Memory B cell (primary cell): ENCODE measurements around the gene PCNX2.
"Not testable (repeated sequence)": the region's sequence is repeated elsewhere in the genome, so short reads cannot be mapped to it uniquely, and the experiment has no call there.

Source experiments
- ATAC-seq: fragments of 150-1000 bp; cut with Tn5 transposase; 2 replicates; pipeline ENCODE4 v1.10.0; 2021; ENCODE audit warnings: low read depth, mild to moderate bottlenecking, moderate library complexity
- DNase-seq, 2 donors: peaks; one replicate each; pipeline ENCODE4 v3.0.0; 2022; ENCODE audit warnings: low spot score in 2 of 2
- H3K27ac Mint-ChIP-seq: one replicate; pipeline ENCODE4 v1.8.0; 2022; ENCODE audit warnings: mild to moderate bottlenecking, moderate library complexity, mixed read lengths
- H3K27me3 Mint-ChIP-seq: one replicate; pipeline ENCODE4 v1.8.0; 2022; ENCODE audit warnings: mixed read lengths
- H3K36me3 Mint-ChIP-seq: one replicate; pipeline ENCODE4 v1.8.0; 2022; ENCODE audit warnings: mild to moderate bottlenecking, mixed read lengths
- H3K4me1 Mint-ChIP-seq: one replicate; pipeline ENCODE4 v1.8.0; 2022; ENCODE audit warnings: mixed read lengths
- H3K4me3 Mint-ChIP-seq: one replicate; pipeline ENCODE4 v1.8.0; 2022; ENCODE audit warnings: mild to moderate bottlenecking, moderate library complexity, mixed read lengths
- H3K9me3 Mint-ChIP-seq: one replicate; pipeline ENCODE4 v1.8.0; 2022; ENCODE audit warnings: mixed read lengths

PCNX2 gene

GRCh38 chr1:233197940-233198339, 97.6 kb downstream of the PCNX2 start:
- Mint-ChIP-seq H3K27ac (no peak overlapping the region), H3K9me3 (peaks cover 3% of the 10 kb centered on the region)

GRCh38 chr1:233193741-233194140, 101.8 kb downstream of the PCNX2 start:
- H3K9me3 Mint-ChIP-seq: peaks cover 3% of the 10 kb centered on the region
- DNase-seq (no peak), ATAC-seq (no peak)
- no peaks in the 10 kb centered on the region for H3K27me3 Mint-ChIP-seq
- H3K27ac Mint-ChIP-seq: no peak overlapping the region
- H3K4me1 Mint-ChIP-seq: no peaks in the 10 kb centered on the region
- no peak overlapping the region for H3K4me3 Mint-ChIP-seq
- H3K36me3 Mint-ChIP-seq: peaks cover 49% of the 10 kb centered on the region

More at GRCh38 chr1:233197940-233198339, 97.6 kb downstream of the PCNX2 start:
- DNase-seq (no peak), ATAC-seq (no peak)
- H3K4me3 Mint-ChIP-seq: no peak overlapping the region
- peaks cover 47% of the 10 kb centered on the region for H3K36me3 Mint-ChIP-seq
- no peaks in the 10 kb centered on the region for H3K27me3 Mint-ChIP-seq
- H3K4me1 Mint-ChIP-seq: no peaks in the 10 kb centered on the region

GRCh38 chr1:233190987-233191386, 104.5 kb downstream of the PCNX2 start:
- Mint-ChIP-seq H3K27ac (no peak overlapping the region), H3K27me3 (no peaks in the 10 kb centered on the region), H3K9me3 (peaks cover 2% of the 10 kb centered on the region), H3K4me1 (no peaks in the 10 kb centered on the region), H3K36me3 (peaks cover 37% of the 10 kb centered on the region), H3K4me3 (no peak overlapping the region)
- DNase-seq (no peak), ATAC-seq (no peak)

- Mint-ChIP-seq H3K9me3 (peaks cover 2% of the 10 kb centered on the region), H3K27me3 (no peaks in the 10 kb centered on the region), H3K4me1 (no peaks in the 10 kb centered on the region), H3K27ac (no peak overlapping the region), H3K36me3 (peaks cover 35% of the 10 kb centered on the region), H3K4me3 (no peak overlapping the region)
- DNase-seq: no peak
- no peak for ATAC-seq
Observed at GRCh38 chr1:233189526-233189925, 106.0 kb downstream of the PCNX2 start.

GRCh38 chr1:233188061-233188460, 107.5 kb downstream of the PCNX2 start:
- peaks cover 33% of the 10 kb centered on the region for H3K36me3 Mint-ChIP-seq
- H3K27ac Mint-ChIP-seq: peak overlapping the region; percentile 47
- DNase-seq (no peak), ATAC-seq (no peak)
- no peak overlapping the region for H3K4me3 Mint-ChIP-seq
- H3K9me3 Mint-ChIP-seq: no peaks in the 10 kb centered on the region
- H3K4me1 Mint-ChIP-seq: no peaks in the 10 kb centered on the region
- no peaks in the 10 kb centered on the region for H3K27me3 Mint-ChIP-seq

- ATAC-seq: no peak
- Mint-ChIP-seq H3K9me3 (peaks cover 1% of the 10 kb centered on the region), H3K27ac (no peak overlapping the region), H3K27me3 (no peaks in the 10 kb centered on the region), H3K4me1 (peaks cover 14% of the 10 kb centered on the region), H3K36me3 (peaks cover 36% of the 10 kb centered on the region), H3K4me3 (no peak overlapping the region)
- DNase-seq: no peak
Observed at GRCh38 chr1:233183226-233184020, 112.1 kb downstream of the PCNX2 start.

GRCh38 chr1:233182587-233182986, 112.9 kb downstream of the PCNX2 start:
- DNase-seq: no peak
- Mint-ChIP-seq H3K27me3 (no peaks in the 10 kb centered on the region), H3K4me1 (peaks cover 14% of the 10 kb centered on the region), H3K4me3 (no peak overlapping the region), H3K27ac (no peak overlapping the region), H3K36me3 (peaks cover 43% of the 10 kb centered on the region), H3K9me3 (peaks cover 1% of the 10 kb centered on the region)
- ATAC-seq: no peak

- H3K27ac Mint-ChIP-seq: peak overlapping the region; percentile 45
- DNase-seq (no peak), ATAC-seq (no peak)
- H3K4me1 Mint-ChIP-seq: peaks cover 14% of the 10 kb centered on the region
- no peaks in the 10 kb centered on the region for H3K27me3 Mint-ChIP-seq
- peaks cover 53% of the 10 kb centered on the region for H3K36me3 Mint-ChIP-seq
- H3K4me3 Mint-ChIP-seq: no peak overlapping the region
- peaks cover 4% of the 10 kb centered on the region for H3K9me3 Mint-ChIP-seq
Observed at GRCh38 chr1:233180641-233181364, 114.7 kb downstream of the PCNX2 start.

GRCh38 chr1:233179638-233180037, 115.9 kb downstream of the PCNX2 start:
- not testable (repeated sequence) for H3K27me3 Mint-ChIP-seq

GRCh38 chr1:233172201-233172600, 123.3 kb downstream of the PCNX2 start:
- peaks cover 36% of the 10 kb centered on the region for H3K36me3 Mint-ChIP-seq
- ATAC-seq (no peak), DNase-seq (no peak)

More at GRCh38 chr1:233179638-233180037, 115.9 kb downstream of the PCNX2 start:
- DNase-seq, ATAC-seq, H3K4me3 Mint-ChIP-seq, H3K9me3 Mint-ChIP-seq: not testable (repeated sequence)
- Mint-ChIP-seq H3K27ac (peak overlapping the region; percentile 45), H3K36me3 (peaks cover 59% of the 10 kb centered on the region), H3K4me1 (peaks cover 14% of the 10 kb centered on the region)

GRCh38 chr1:233170741-233171140, 124.8 kb downstream of the PCNX2 start:
- no peak overlapping the region for H3K27ac Mint-ChIP-seq
- ATAC-seq (no peak), DNase-seq (no peak)
- peaks cover 35% of the 10 kb centered on the region for H3K36me3 Mint-ChIP-seq
- H3K4me3 Mint-ChIP-seq: no peak overlapping the region
- no peaks in the 10 kb centered on the region for H3K4me1 Mint-ChIP-seq
- peaks cover 8% of the 10 kb centered on the region for H3K9me3 Mint-ChIP-seq
- H3K27me3 Mint-ChIP-seq: no peaks in the 10 kb centered on the region

More at GRCh38 chr1:233172201-233172600, 123.3 kb downstream of the PCNX2 start:
- Mint-ChIP-seq H3K27ac (no peak overlapping the region), H3K4me3 (no peak overlapping the region), H3K4me1 (no peaks in the 10 kb centered on the region), H3K9me3 (peaks cover 7% of the 10 kb centered on the region), H3K27me3 (no peaks in the 10 kb centered on the region)

GRCh38 chr1:233168384-233168783, 127.1 kb downstream of the PCNX2 start:
- Mint-ChIP-seq H3K27me3 (no peaks in the 10 kb centered on the region), H3K27ac (no peak overlapping the region), H3K4me3 (no peak overlapping the region), H3K36me3 (peaks cover 40% of the 10 kb centered on the region), H3K4me1 (no peaks in the 10 kb centered on the region), H3K9me3 (peaks cover 15% of the 10 kb centered on the region)
- DNase-seq (no peak), ATAC-seq (no peak)

GRCh38 chr1:233166896-233167295, 128.6 kb downstream of the PCNX2 start:
- no peak overlapping the region for H3K4me3 Mint-ChIP-seq
- DNase-seq (no peak), ATAC-seq (no peak)
- peaks cover 12% of the 10 kb centered on the region for H3K9me3 Mint-ChIP-seq
- peaks cover 31% of the 10 kb centered on the region for H3K36me3 Mint-ChIP-seq
- no peaks in the 10 kb centered on the region for H3K4me1 Mint-ChIP-seq
- no peak overlapping the region for H3K27ac Mint-ChIP-seq
- no peaks in the 10 kb centered on the region for H3K27me3 Mint-ChIP-seq

- ATAC-seq (no peak), DNase-seq (no peak)
- Mint-ChIP-seq H3K4me1 (no peaks in the 10 kb centered on the region), H3K4me3 (no peak overlapping the region), H3K27me3 (no peaks in the 10 kb centered on the region), H3K9me3 (peaks cover 9% of the 10 kb centered on the region), H3K36me3 (peaks cover 51% of the 10 kb centered on the region), H3K27ac (no peak overlapping the region)
Observed at GRCh38 chr1:233163696-233164095, 131.8 kb downstream of the PCNX2 start.
